GM12865 (cell line): ENCODE data around the gene PTPRN2.
A peak's percentile ranks its signal among the peaks of the same experiment; 100 is the strongest.

Experiments used
- DNase-seq: peaks from one replicate; pipeline ENCODE4 v3.0.0; 2010; ENCODE audit warnings: low read depth
- H3K4me3 ChIP-seq: 2 replicates; pipeline ENCODE4 v1.5.1; 2011; ENCODE audit warnings: mild to moderate bottlenecking, low read depth, low read length, control low read depth
- CTCF ChIP-seq: IDR thresholded peaks from 2 replicates; pipeline ENCODE4 v1.5.1; 2011; ENCODE audit warnings: low read length, control low read depth, low read depth, inconsistent platforms; ENCODE audit not compliant: insufficient read depth; ENCODE audit errors: missing control alignments

The PTPRN2 gene

GRCh38 chr7:157877298-157878090 lies 710.1 kb downstream of the PTPRN2 start:
- no peak for DNase-seq
- H3K4me3 ChIP-seq = no peak overlapping the region
- no peak for TF ChIP-seq CTCF

DNA sequence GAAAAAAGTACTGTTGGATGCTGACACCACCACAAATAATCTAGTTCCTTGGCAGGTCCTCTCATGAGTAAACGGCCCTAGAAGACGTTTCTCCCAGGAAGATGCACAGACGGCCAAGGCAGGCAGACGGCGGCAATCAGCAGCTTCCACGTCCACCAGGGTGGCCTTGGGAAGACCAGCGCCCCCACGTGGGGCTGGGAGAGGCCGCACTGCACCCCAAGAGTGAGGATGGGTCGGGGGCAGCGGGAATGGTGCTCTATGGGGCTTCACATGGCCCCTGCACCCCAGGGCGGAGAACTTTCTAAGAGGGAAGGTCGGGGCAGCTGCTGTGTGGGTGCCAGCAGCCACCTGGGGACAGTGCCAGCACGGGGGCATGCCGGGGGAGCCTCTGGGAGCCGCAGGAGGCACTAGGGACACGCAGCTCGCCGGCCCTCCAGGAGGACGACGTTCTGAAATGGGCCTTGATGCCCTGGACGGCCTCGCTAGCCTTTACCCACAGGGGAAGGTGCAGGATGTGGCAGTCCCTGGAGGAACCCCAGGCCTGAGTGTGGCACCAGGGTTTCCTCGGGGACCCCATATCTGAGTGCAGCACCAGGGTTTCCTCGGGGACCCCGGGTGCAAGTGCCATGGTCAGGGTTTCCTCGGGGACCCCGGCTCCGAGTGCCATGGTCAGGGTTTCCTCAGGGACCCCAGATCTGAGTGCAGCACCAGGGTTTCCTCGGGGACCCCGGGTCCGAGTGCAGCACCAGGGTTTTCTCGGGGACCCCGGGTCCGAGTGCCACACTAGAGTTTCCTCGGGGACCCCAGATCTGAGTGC lies 710.9 kb downstream of the PTPRN2 start:
- no peak for DNase-seq
- H3K4me3 ChIP-seq = no peak overlapping the region
- no peak for TF ChIP-seq CTCF

GRCh38 chr7:157875230-157876179 lies 712.1 kb downstream of the PTPRN2 start:
- TF ChIP-seq CTCF = peak; percentile 17
- DNase-seq = no peak
- H3K4me3 ChIP-seq = no peak overlapping the region

- DNase-seq = no peak
- no peak overlapping the region for H3K4me3 ChIP-seq
- TF ChIP-seq CTCF = no peak
Observed at GRCh38 chr7:157874870-157875229, 712.8 kb downstream of the PTPRN2 start.

DNA sequence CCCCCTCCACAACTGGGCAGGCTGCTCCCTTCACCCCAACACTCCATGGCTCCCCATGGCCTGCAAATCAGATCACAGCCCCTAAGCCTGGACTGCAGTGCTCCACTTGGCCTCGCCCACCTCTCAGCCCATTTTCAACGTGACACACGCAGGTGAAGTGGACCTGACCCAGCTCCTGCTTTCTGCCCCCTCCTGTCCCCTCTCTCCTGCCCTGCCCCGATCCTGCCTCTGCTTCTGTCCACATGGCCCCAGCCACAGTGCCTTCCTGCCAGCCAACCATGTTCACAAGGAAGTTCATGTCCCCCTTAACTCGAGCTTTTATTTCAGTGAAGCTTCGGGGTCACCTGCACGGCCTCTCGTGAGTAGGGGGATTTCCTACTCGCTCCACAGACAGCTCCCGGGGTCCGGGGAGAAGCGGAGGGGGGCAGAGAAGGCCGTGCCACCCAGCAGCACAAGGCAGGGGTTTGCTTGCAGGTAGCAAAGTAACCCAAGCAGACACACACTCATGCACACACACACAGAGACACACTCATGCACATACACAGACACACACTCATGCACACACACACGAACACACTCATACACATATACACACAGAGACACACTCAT lies 713.3 kb downstream of the PTPRN2 start:
- no peak overlapping the region for H3K4me3 ChIP-seq
- no peak for DNase-seq
- TF ChIP-seq CTCF = no peak

DNA sequence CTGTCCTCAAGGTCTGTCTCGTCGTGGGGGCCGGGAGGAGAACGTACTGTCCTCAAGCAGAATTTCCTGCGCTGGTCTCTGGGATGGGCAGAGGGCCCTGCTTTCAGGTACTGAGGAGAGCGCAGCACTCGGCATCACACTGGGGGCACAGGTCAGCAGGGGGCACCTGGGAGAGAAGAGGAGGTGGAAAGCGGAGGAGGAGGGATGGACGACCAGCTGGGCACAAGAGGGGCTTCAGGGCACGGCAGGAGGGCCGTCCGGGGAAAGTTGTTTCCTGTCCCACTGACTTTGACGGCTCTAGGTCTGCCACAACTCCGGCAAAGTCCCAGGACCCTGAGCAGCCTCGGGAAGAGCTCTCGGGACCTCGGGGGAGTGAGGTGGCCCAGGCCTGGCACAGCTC lies 714.0 kb downstream of the PTPRN2 start:
- TF ChIP-seq CTCF = no peak
- no peak for DNase-seq

More for the DNA sequence above, 714.0 kb downstream of the PTPRN2 start:
- H3K4me3 ChIP-seq = no peak overlapping the region
